ENCODE results near the gene CERCAM.

CERCAM gene

DNA sequence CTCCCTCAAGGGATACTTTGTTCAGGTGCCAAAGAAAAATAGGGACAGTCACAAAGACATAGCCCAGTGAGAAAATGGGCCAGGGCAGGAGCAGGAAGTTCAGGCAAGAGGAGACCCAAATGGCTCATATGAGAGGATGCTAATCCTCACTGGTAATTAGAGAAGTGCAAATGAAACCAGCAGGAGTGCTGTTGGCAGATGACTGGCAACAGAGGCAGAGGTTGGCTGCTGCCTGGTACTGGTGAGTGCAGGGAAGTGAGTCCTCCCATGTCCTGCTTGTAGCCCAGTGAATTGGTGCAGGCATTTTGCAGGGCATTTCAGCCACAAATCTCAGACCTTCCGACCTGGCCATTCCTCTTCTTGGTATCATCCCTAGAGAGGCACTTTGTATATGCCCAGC, 58.6 kb downstream of the CERCAM start:
- Histone ChIP-seq H3K4me1 (ENCODE audit: insufficient read depth, low read length) (no peaks in the 10 kb centered on the region), H3K4me3 (ENCODE audit: low read length) (no peak overlapping the region), H3K9ac (ENCODE audit: low read depth, low read length) (no peak overlapping the region), H3K9me3 (ENCODE audit: insufficient read depth, low read depth, low read length) (no peaks in the 10 kb centered on the region), H3K27ac (ENCODE audit: low read length) (no peak overlapping the region), H3K27me3 (ENCODE audit: insufficient read depth, low read length) (no peaks in the 10 kb centered on the region), H3K36me3 (ENCODE audit: insufficient read depth, low read depth, low read length) (peaks cover 8% of the 10 kb centered on the region; the same call in 1 of the 2 replicates)

GRCh38 chr9:128481561-128481960, 60.9 kb downstream of the CERCAM start:
- Histone ChIP-seq H3K4me3 (ENCODE audit: low read length) (no peak overlapping the region), H3K9ac (ENCODE audit: low read depth, low read length) (no peak overlapping the region), H3K9me3 (ENCODE audit: insufficient read depth, low read depth, low read length) (no peaks in the 10 kb centered on the region), H3K27me3 (ENCODE audit: insufficient read depth, low read length) (no peaks in the 10 kb centered on the region), H3K27ac (ENCODE audit: low read length) (no peak overlapping the region), H3K4me1 (ENCODE audit: insufficient read depth, low read length) (no peaks in the 10 kb centered on the region), H3K36me3 (ENCODE audit: insufficient read depth, low read depth, low read length) (peaks cover 8% of the 10 kb centered on the region)

GRCh38 chr9:128482186-128482585, 61.5 kb downstream of the CERCAM start:
- H3K27me3 ChIP-seq (ENCODE audit: insufficient read depth, low read length): no peaks in the 10 kb centered on the region
- no peak overlapping the region for H3K9ac ChIP-seq (ENCODE audit: low read depth, low read length)
- H3K36me3 ChIP-seq (ENCODE audit: insufficient read depth, low read depth, low read length): peaks cover 8% of the 10 kb centered on the region
- no peaks in the 10 kb centered on the region for H3K9me3 ChIP-seq (ENCODE audit: insufficient read depth, low read depth, low read length)
- H3K27ac ChIP-seq (ENCODE audit: low read length): no peak overlapping the region
- H3K4me3 ChIP-seq (ENCODE audit: low read length): no peak overlapping the region
- no peaks in the 10 kb centered on the region for H3K4me1 ChIP-seq (ENCODE audit: insufficient read depth, low read length)

DNA sequence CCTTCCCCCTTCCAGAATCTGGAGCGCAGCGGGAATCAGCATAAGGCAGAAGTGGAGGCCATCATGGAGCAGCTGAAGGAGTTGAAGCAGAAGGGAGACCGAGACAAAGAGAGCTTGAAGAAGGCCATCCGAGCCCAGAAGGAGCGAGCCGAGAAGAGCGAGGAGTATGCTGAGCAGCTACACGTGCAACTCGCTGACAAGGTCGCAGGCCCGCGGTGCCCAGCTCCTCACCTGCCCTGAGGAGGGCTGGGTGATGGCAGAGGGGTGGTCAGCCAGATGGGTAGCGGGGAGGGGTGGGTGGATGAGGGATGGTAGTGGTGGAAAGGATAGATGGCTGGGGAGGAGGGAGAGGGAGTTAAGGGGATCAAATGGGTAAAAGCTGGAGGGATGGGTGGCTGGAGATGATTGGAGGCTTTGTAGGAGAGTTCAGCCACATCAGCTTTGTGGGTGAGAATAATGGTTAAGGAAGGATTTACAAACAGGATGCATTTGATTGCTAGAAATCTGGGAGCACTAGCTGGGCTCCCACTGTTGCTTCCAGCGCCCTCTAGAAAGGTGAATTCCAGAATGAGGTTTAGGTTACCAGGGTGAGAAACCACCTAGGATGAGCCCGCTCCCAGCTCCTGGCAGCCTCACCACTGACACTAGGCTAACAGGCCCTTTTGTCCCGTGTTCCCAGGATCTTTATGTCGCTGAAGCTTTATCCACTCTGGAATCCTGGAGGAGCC, 64.2 kb downstream of the CERCAM start:
- Histone ChIP-seq H3K9ac (ENCODE audit: low read depth, low read length) (no peak overlapping the region), H3K9me3 (ENCODE audit: insufficient read depth, low read depth, low read length) (no peaks in the 10 kb centered on the region), H3K36me3 (ENCODE audit: insufficient read depth, low read depth, low read length) (peaks cover 12% of the 10 kb centered on the region), H3K27ac (ENCODE audit: low read length) (no peak overlapping the region), H3K4me1 (ENCODE audit: insufficient read depth, low read length) (no peaks in the 10 kb centered on the region), H3K27me3 (ENCODE audit: insufficient read depth, low read length) (no peaks in the 10 kb centered on the region), H3K4me3 (ENCODE audit: low read length) (no peak overlapping the region)

DNA sequence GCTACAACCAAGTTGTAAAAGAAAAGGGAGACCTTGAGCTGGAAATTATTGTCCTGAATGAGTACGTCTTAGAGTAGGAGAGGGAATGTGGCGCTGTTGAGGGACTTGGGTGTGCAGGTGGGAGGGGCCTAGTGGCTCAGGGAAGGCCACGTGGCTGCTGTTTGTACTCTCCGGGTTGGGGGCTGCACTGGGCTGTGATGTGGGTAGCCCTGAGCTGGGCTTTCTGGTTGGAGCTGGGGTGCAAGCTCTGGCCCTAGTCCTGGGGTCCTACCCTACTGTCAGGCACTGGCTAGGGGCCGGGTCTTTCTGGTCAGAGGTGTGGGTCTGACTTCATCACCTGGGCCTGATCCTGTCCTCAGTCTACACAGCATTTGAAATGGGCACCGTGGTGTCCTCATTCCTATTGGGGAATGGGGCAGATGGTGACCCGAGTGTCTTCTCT, 64.8 kb downstream of the CERCAM start:
- no peak overlapping the region for H3K9ac ChIP-seq (ENCODE audit: low read depth, low read length)
- H3K9me3 ChIP-seq (ENCODE audit: insufficient read depth, low read depth, low read length): no peaks in the 10 kb centered on the region
- H3K27ac ChIP-seq (ENCODE audit: low read length): no peak overlapping the region
- H3K4me1 ChIP-seq (ENCODE audit: insufficient read depth, low read length): no peaks in the 10 kb centered on the region
- no peak overlapping the region for H3K4me3 ChIP-seq (ENCODE audit: low read length)
- peaks cover 12% of the 10 kb centered on the region for H3K36me3 ChIP-seq (ENCODE audit: insufficient read depth, low read depth, low read length)
- H3K27me3 ChIP-seq (ENCODE audit: insufficient read depth, low read length): no peaks in the 10 kb centered on the region

DNA sequence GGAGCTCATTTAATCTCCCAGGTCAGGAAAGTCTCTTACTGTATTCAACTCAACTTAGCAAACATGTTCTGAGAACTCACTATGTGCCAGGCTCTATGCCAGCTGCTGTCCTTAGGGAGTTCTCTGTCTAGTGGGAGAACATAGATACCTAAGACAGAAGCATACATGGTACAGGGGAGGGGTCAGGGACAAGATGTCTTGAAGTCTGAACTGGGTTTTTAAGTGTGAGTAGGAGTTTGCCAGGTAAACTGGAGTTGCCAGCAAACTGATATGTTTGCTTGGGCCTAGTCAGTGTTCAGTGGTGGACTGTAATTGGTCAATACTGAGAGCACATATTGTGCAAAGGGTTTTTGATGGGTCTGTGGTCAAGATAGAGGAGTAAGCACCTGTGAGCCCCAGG, 65.5 kb downstream of the CERCAM start:
- H3K27me3 ChIP-seq (ENCODE audit: insufficient read depth, low read length): no peaks in the 10 kb centered on the region
- H3K4me1 ChIP-seq (ENCODE audit: insufficient read depth, low read length): no peaks in the 10 kb centered on the region
- no peaks in the 10 kb centered on the region for H3K9me3 ChIP-seq (ENCODE audit: insufficient read depth, low read depth, low read length)
- H3K27ac ChIP-seq (ENCODE audit: low read length): no peak overlapping the region
- no peak overlapping the region for H3K9ac ChIP-seq (ENCODE audit: low read depth, low read length)
- no peak overlapping the region for H3K4me3 ChIP-seq (ENCODE audit: low read length)
- peaks cover 12% of the 10 kb centered on the region for H3K36me3 ChIP-seq (ENCODE audit: insufficient read depth, low read depth, low read length)

Measured in iPS-20b (cell line).